Measurements from ENCODE around the gene KCNH4.

Gene KCNH4

GRCh38 chr17:42118545-42118944 lies 62.4 kb downstream of the KCNH4 start:
- no peaks in the 10 kb centered on the region for H3K36me3 ChIP-seq (ENCODE audit: control insufficient read depth, insufficient read depth, low read length)
- H3K9me3 ChIP-seq (ENCODE audit: control insufficient read depth, low read length) = no peaks in the 10 kb centered on the region
- no peaks in the 10 kb centered on the region for H3K27me3 ChIP-seq (ENCODE audit: control insufficient read depth, insufficient read depth, low read length)
- no peak overlapping the region for H3K4me2 ChIP-seq (ENCODE audit: low read length)
- peaks cover 3% of the 10 kb centered on the region for H3K4me1 ChIP-seq
- H3K4me3 ChIP-seq (ENCODE audit: low read depth, low read length) = no peak overlapping the region
- H3K27ac ChIP-seq = no peak overlapping the region
- H3K79me2 ChIP-seq = no peaks in the 10 kb centered on the region
- no peak overlapping the region for H2AFZ ChIP-seq
- H3K9ac ChIP-seq = no peak overlapping the region
- peak; percentile 34 for TF ChIP-seq CTCF (IDR thresholded peaks at IDR 0.05)

- H3K9ac ChIP-seq = no peak overlapping the region
- H3K27me3 ChIP-seq (ENCODE audit: control insufficient read depth, insufficient read depth, low read length) = no peaks in the 10 kb centered on the region
- H3K9me3 ChIP-seq (ENCODE audit: control insufficient read depth, low read length) = no peaks in the 10 kb centered on the region
- no peaks in the 10 kb centered on the region for H3K36me3 ChIP-seq (ENCODE audit: control insufficient read depth, insufficient read depth, low read length)
- no peak overlapping the region for H3K4me2 ChIP-seq (ENCODE audit: low read length)
- no peak overlapping the region for H3K27ac ChIP-seq
- H3K79me2 ChIP-seq = no peaks in the 10 kb centered on the region
- no peak for TF ChIP-seq CTCF (IDR thresholded peaks at IDR 0.05)
- H3K4me3 ChIP-seq (ENCODE audit: low read depth, low read length) = no peak overlapping the region
- no peak overlapping the region for H2AFZ ChIP-seq
- H3K4me1 ChIP-seq = peaks cover 4% of the 10 kb centered on the region
Measured at GRCh38 chr17:42118126-42118510, 62.8 kb downstream of the KCNH4 start.

GRCh38 chr17:42117397-42118125 lies 63.4 kb downstream of the KCNH4 start:
- Histone ChIP-seq H3K27ac (no peak overlapping the region), H3K79me2 (no peaks in the 10 kb centered on the region), H3K4me3 (ENCODE audit: low read depth, low read length) (no peak overlapping the region), H3K9ac (no peak overlapping the region), H3K27me3 (ENCODE audit: control insufficient read depth, insufficient read depth, low read length) (no peaks in the 10 kb centered on the region), H3K9me3 (ENCODE audit: control insufficient read depth, low read length) (no peaks in the 10 kb centered on the region), H3K4me2 (ENCODE audit: low read length) (no peak overlapping the region), H2AFZ (no peak overlapping the region), H3K4me1 (peaks cover 9% of the 10 kb centered on the region), H3K36me3 (ENCODE audit: control insufficient read depth, insufficient read depth, low read length) (no peaks in the 10 kb centered on the region)
- no peak for TF ChIP-seq CTCF (IDR thresholded peaks at IDR 0.05)

GRCh38 chr17:42116705-42117396 lies 64.1 kb downstream of the KCNH4 start:
- TF ChIP-seq CTCF (IDR thresholded peaks at IDR 0.05) = peak; percentile 94
- H3K27me3 ChIP-seq (ENCODE audit: control insufficient read depth, insufficient read depth, low read length) = no peaks in the 10 kb centered on the region
- no peak overlapping the region for H3K9ac ChIP-seq
- H3K4me3 ChIP-seq (ENCODE audit: low read depth, low read length) = no peak overlapping the region
- H3K4me2 ChIP-seq (ENCODE audit: low read length) = no peak overlapping the region
- H3K9me3 ChIP-seq (ENCODE audit: control insufficient read depth, low read length) = no peaks in the 10 kb centered on the region
- no peak overlapping the region for H2AFZ ChIP-seq
- no peaks in the 10 kb centered on the region for H3K36me3 ChIP-seq (ENCODE audit: control insufficient read depth, insufficient read depth, low read length)
- peaks cover 12% of the 10 kb centered on the region for H3K4me1 ChIP-seq
- no peaks in the 10 kb centered on the region for H3K79me2 ChIP-seq
- no peak overlapping the region for H3K27ac ChIP-seq
